Lower leg skin (tissue), 3 donors: ENCODE data around the gene PCDH9.

ENCODE experiments used
- CTCF ChIP-seq, 3 donors: fragments of 450-650 bp; IDR thresholded peaks; one replicate each; pipeline ENCODE4 v1.5.1; 2016; ENCODE audit warnings: antibody characterized with exemption in 3 of 3, mild to moderate bottlenecking in 3 of 3, moderate library complexity in 2 of 3
- POLR2A ChIP-seq, 2 donors: fragments of 450-650 bp; IDR thresholded peaks; one replicate each; pipeline ENCODE4 v1.6.1; 2016 to 2017; ENCODE audit warnings: antibody characterized with exemption in 2 of 2, mild to moderate bottlenecking in 1 of 2, moderate library complexity in 1 of 2

GRCh38 chr13:66778461-66778860 lies 451.7 kb downstream of the PCDH9 start:
- no peak for TF ChIP-seq CTCF (IDR thresholded peaks at IDR 0.05)
- no peak for TF ChIP-seq POLR2A (IDR thresholded peaks at IDR 0.05)
